Fibroblast of skin of back (primary cell): Measurements from ENCODE around the gene GHRH.

Experiments
- DNase-seq: peaks from one replicate; pipeline ENCODE4 v3.0.0-alpha.2; 2013

Gene GHRH

GRCh38 chr20:37260923-37261322, 691 bp downstream of the GHRH start:
- DNase-seq = no peak

GRCh38 chr20:37259865-37260264, 1.7 kb downstream of the GHRH start:
- no peak for DNase-seq

DNA sequence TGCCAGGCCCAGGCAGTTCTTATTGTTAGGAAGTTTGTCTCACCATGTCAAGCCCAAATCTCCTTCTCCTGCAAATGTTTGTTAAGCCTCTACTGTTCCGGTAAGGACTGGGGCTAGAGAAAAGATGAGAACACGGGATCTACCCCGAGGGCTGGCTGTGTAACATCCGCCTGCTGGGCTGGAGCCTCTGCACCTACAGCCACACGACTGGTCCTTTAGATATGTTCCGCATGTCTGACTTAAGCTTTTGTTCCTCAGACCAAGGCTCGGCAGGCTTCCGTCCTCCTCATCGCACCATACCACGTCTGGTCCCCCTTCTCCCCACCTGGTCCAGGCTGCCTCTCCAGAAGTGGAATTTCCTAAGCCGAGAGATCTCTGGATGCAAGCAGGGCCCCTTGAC, 2.6 kb downstream of the GHRH start:
- no peak for DNase-seq

DNA sequence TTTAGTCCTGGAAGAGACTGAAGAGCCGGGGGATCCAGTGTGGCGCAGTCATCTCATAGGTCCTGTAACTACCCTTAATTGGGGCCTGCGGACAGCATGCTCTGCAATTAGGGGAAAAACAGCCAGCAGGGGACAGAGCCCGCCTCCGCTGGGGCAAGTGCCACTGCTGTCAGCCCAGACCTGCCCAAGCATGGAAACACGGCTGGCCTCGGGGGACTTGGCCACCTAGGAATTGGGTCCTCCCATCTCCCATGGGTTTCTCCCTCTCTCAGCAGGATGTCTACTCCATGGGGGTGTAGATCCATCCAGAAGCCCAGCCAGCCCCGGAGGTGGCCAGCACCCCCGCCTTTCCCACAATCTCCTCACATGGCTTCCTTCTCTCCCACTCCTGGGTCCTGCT, 3.6 kb downstream of the GHRH start:
- DNase-seq = no peak

DNA sequence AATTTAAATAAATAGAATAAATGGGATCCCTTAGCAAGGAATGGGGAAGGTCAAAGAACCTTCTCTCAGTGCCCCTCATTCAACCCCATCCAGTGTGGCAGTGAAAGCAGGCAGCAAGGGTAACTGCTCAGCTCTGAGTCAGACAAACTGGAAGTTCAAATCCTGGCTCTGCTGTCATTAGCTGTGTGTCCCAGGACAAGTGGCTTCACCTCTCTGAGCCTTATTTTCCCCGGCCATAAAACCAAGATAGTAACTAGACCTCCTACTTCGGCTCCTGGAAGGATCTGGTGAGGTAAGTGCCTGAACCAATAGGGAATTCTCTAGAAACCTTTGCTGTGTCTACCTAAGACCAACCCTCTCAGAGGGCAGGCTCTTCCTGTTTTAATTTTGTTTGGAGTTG, 4.1 kb downstream of the GHRH start:
- DNase-seq = no peak

GRCh38 chr20:37256286-37256685, 5.3 kb downstream of the GHRH start:
- DNase-seq = no peak

DNA sequence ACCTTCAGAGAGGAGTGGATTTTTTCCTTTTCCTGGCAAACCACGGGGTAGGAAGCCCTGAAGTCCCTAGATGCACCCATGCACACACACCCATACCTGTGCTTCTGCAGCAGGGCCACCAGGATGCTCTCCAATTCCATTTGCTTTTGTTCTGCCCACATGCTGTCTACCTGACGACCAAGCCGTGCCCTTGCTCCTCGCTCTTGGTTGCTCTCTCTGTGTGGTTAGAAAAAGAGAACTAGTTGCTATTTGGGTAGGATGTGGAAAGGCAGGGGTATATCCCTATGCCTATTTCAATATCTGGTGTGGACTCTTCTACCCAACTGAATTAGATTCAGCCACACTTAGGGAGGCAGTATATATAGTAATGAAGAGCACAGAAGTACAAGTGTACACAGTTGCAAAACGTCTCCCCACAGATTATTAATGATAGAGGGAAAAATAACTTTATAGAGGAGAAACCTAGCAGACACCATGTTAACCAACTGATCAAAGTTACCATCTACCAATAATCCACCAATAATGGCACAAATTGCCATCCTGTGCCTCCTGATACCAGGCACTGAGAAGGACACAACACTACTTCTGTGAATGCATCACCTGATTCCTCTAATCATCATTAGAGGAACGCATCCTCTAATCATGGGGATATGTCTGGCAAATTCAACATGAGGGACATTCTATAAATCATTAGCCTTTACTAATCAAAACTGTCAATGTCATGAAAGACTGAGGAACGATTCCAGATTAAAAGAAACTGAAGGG, 7.3 kb downstream of the GHRH start:
- DNase-seq = no peak

DNA sequence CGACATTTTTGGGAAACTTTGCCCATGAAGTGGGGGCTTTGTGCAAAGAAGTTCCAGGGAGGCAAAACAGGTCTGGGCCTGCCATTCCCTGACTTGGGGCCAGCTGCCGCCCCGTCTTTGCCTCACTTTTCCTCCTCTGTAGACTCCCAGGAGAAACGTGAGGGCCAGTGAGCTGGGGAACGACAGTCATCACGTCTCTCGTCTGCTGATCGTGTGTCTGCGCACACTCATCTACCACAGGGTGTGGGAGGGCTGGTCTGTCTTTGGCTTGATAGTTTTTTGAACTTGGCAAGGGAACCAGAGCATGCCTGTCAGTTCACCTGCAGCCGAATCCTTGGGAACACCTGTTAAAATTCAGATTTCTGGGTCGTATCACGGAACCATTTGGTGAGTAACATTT, 8.5 kb downstream of the GHRH start:
- no peak for DNase-seq

GRCh38 chr20:37251825-37252477, 9.7 kb downstream of the GHRH start:
- no peak for DNase-seq

GRCh38 chr20:37249304-37249703, 12.3 kb downstream of the GHRH start:
- DNase-seq = no peak

DNA sequence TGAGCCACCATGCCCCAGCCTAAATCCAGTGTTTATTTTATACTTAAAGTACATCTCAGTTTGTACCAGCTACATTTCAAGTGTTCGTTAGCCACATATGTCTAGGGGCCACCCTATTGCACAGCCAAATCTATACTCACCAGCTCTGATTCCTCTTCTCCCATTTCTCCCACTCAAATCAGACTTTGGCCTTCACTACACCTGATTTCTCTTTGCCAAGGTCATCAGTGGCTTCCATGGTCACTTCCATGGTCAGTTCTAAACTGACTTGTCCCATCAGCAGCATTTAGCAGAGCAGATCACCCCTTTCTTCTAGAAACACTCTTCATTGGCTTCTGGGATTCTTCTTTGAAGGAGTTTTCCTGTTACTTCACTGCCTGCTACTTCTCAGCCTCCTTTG, 14.1 kb downstream of the GHRH start:
- no peak for DNase-seq

- no peak for DNase-seq
Measured at GRCh38 chr20:37246736-37247135, 14.9 kb downstream of the GHRH start.

DNA sequence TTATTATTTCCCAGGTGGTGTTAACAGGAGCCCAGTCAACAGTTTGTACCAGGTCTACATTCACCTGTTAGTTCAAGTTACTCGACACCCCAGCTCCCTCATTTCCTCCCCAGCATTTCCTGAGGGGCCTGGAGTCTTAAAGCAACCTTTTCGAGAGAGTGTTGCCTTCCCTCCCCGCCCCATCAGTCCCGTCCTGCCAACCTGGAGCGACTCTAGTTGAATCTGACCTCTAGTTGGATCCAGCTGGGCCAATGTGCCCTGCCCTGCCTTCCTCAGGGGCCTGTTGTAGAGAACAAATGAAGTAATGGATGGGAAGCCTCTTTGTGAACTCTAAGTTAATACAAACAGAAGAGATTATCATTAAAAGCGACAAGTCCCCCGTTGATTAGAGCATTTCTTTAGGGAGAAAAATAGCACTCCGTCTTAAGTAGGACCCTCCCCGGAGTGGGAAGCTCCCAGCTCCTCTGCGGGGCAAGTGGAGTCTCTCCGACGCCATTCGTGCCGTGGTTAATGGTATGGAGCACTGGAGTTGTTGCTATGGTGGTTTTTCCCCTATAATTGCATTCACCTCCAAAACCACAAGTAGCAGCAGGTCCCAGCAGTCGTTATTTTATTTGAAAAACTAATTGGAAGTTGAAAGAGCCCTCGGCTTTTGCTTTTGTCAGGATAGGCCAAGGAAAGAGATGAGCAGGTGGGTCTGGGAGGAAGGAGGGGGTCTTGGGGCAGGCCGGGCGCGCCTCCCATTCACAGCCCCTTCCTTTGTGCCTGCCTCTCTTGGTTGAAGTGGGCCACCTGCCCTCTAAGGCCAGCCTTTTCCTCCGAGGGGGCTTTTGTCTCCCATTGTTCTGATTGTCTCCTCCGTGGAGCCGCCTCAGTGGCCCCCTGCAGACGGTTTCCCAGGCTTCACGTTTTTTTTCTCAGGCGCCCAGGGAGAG, 16.1 kb downstream of the GHRH start:
- DNase-seq = no peak

- no peak for DNase-seq
Measured at GRCh38 chr20:37244572-37244957, 17.0 kb downstream of the GHRH start.

GRCh38 chr20:37243937-37244571, 17.6 kb downstream of the GHRH start:
- DNase-seq = no peak

DNA sequence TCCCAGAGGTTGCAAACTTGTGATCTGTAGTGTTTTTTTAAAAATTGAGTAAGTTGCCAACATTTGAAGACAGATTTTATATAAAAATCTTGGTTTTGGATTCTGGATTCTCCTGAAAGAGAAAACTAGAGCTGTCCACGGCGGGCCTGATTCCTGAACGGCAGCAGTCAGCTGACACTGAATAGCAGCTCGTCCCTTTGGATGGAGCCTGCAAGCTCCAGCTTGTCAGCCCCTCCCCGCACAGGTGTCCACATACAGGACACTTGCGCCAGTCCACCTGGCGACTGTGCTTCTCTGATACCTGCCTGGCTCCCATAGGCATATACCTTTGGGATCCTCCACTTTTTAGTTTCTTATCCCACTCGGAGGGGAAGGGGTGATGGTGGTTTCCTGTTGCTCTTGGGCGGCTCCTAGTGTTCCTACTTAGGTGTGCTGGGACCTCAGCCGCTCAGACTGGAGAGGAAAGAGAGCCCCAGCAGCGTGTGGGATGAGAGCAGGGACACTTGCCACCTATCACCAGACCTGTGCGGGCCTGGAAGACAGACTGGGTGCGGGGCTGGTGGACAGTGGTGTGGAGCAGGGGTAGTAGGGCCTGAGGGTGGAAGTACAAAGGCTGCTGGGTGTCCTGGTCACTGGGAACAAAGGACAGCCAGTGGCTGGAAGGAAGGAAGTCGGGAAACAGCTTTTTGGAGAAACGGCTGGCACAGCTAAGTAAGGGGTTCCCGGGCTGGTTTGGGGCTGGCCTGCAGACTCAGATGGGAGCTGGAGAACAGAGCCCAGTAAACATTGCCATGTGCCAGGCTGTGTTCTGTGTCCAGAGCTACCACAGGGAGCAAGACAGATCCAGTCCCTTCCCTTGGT, 18.3 kb downstream of the GHRH start:
- DNase-seq = no peak

DNA sequence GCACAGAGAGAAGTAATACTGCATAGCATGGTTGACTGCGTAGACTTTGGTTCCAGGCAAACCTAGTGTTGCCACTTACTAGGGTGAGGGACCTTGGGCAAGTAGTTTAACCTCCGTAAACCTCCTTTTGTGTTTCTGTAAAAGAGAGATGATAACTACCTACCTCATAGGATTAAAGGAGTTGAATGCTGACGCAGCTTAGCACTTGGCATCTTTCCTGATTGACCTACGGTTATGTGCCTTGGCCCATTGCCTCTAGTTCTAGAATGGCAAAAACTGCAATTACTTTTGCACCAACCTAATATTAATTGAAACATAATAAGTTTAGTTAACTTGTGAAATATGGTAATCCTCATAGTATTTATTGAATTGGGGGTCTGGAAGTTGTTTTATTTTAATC, 19.1 kb downstream of the GHRH start:
- DNase-seq = no peak

GRCh38 chr20:37240337-37241067, 21.1 kb downstream of the GHRH start:
- DNase-seq = no peak

- no peak for DNase-seq
Measured at GRCh38 chr20:37238935-37239451, 22.6 kb downstream of the GHRH start.

GRCh38 chr20:37238426-37238825, 23.2 kb downstream of the GHRH start:
- no peak for DNase-seq

DNA sequence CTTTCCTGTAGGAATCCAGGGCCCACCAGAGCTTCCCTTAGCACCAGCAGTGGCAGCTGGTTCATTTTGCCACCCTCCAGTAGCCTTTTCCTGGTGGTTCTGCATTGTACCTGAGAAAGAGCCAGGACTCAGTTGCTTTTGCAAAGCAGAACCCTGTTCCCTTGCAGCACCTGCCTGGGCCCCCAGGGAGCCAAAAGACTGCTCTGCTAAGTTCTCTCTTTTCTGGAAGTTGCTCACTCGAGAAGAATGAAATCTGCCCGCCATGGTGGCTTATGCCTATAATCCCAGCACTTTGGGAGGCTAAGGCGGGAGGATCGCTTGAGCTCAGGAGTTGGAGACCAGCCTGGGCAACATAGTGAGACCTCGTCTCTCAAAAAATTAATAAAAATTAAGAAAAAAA, 24.0 kb downstream of the GHRH start:
- DNase-seq = no peak
